Suprapubic skin (tissue), 3 donors: ENCODE measurements around the gene TSC22D3.
"Not testable (repeated sequence)": the region's sequence is repeated elsewhere in the genome, so short reads cannot be mapped to it uniquely, and the experiment has no call there.

Source experiments
- CTCF ChIP-seq, 2 donors: fragments of 200-600 bp in 1 of 2; fragments of 450-650 bp in 1 of 2; sonication (generic) in 1 of 2; IDR thresholded peaks; one replicate each; pipeline ENCODE4 v1.5.1; 2016 to 2019; ENCODE audit warnings: antibody characterized with exemption in 2 of 2, mild to moderate bottlenecking in 1 of 2, moderate library complexity in 1 of 2
- POLR2A ChIP-seq, 2 donors: fragments of 450-650 bp; IDR thresholded peaks; one replicate each; pipeline ENCODE4 v1.6.1; 2017; ENCODE audit warnings: antibody characterized with exemption in 2 of 2, mild to moderate bottlenecking in 2 of 2, moderate library complexity in 2 of 2

GRCh38 chrX:107671256-107671655, 104.3 kb downstream of the TSC22D3 start:
- TF ChIP-seq CTCF, POLR2A (IDR thresholded peaks at IDR 0.05): not testable (repeated sequence)
